HG03175 (cell line): Measurements from ENCODE around the gene SNCAIP.

ENCODE experiments used
- ATAC-seq: cut with Tn5 transposase; IDR thresholded peaks from one replicate; pipeline ENCODE4 v1.9.1; 2021; ENCODE audit warnings: mild to moderate bottlenecking, moderate library complexity; ENCODE audit not compliant: unreplicated experiment

The SNCAIP gene

DNA sequence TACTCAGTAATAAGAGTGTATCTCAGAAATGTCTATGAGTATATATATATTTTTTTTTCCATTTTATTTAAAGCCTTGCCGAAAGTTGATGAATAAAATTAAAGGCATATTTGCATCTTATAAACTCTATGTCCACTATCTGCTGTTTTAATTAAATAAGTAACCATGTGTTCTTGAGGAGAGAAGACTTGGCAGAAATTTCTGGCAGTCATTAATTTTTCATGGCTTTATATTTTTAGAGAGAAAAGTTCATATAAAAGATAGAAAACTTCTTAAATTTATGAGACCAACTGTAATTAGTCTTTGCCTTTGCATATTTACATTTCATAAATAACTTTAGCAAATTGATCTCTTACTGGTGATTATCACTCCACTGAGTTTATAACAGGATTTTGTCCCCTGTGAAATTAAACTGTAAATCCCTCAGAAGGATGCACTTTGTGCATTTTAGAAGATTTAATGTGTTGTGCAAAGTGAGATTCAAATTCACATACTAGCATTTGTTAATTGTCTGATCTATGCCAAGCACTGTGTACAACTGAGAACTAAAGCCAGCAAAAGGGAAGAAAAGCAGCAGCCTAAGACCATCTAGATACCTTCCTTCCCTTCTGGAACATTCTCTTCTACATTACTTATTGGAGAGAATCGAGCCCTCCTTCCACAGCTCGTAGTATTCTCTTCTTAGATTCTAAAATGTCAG is 108.7 kb downstream of the SNCAIP start:
- ATAC-seq, result no peak

DNA sequence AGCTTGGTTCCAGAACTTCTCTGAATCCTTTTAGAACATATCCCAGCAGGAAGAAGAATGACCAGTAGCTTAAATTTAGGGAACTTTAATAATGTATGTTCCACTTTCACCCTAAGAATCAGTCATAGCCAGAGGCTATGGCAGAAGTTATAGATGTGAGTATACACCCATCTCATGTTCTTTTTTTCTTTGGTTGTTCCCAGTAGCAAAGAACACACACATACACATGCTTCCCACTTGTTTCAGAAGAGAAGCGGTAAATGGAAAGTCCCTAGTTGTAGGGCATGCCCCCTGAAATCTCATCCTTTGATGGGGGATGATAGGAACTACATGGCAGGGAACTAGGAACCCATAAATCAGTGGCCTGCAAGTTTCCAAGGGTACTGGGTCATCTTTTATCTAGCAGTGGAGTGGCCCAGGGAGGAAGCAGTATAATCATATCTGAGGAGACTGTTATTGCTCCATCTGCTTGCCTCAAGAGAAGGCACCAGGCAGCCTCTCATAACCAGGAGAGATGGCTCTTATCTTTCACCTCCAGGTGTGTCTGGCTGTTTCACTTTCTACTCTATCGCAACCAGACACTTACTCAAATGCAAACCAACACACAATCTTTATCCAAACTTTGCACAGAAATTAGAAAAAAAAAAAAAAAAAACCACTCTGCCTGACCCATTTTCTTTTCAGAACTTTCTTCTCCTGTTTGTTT is 109.5 kb downstream of the SNCAIP start:
- peak; percentile 71 for ATAC-seq

- no peak for ATAC-seq
These were observed 111.2 kb downstream of the SNCAIP start for GRCh38 chr5:122423221-122423620.

GRCh38 chr5:122424132-122424531 is 112.1 kb downstream of the SNCAIP start:
- no peak for ATAC-seq

- no peak for ATAC-seq
These were observed 114.3 kb downstream of the SNCAIP start for GRCh38 chr5:122426301-122426700.

DNA sequence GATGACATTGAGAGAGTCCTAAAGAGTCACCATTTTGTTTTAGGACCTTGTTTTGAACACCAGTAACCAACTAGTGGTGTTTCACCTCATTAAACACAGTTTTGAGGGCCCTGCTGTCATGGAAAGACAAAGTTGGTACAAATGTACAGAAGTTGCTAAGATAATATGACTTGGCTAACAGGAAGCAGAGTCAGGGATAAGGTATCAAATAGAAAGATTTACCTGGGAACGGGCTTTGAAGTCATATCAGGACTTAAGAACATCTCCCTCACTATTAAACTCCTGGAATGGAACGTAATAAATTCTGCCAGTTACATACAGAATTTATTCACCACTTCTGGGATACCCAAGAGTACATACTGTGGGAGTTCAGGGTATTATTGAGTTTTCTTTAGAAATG is 115.6 kb downstream of the SNCAIP start:
- no peak for ATAC-seq

DNA sequence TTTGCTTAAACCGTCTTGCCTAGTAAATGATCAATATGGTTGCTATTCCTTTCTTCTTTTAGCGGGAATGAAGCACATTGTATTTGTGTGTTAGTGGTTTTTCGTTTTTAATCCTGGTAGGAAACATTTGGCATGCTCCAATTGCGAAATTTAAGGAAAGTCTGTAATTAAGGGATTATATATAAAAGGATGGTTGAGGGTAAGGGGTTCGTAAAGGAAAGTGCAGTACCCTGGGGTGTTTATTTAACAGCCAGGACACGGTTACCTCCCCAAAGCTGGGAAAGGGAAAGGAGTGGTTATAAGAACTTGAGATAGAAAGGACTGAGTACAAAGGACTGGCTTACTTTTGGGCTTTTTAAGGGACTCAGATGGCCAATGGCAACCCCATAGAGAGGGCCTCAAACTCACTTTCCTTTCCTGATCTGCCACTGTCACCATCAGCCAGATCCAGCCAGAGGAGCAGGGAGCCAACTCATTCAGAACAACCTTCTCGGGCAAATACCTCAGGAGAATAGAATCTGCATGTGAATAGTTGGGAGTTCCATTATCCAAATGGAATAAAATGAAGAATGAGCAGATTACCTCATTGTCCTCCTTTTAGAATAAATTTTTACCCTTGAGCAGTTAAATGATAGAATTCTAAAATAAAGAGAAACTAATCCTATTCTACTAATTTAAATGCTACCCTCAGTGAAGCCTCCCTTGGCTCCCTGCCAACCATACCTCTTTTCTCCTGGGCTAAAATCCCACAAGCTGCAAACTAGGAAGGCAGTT is 117.7 kb downstream of the SNCAIP start:
- no peak for ATAC-seq

DNA sequence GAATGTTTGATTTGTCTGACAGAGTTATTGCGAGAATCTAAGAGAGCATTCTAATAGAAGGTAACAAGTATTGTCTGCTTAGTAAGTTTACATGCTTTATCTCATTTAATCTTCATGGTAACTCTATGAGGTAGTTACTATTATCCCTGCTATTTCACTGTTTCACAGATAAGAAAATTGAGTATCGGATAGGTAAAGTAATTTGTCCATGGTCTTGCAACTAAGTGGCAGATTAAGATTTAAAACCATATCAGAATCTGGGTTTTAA is 118.2 kb downstream of the SNCAIP start:
- no peak for ATAC-seq

GRCh38 chr5:122431298-122431697 is 119.3 kb downstream of the SNCAIP start:
- ATAC-seq, result no peak

DNA sequence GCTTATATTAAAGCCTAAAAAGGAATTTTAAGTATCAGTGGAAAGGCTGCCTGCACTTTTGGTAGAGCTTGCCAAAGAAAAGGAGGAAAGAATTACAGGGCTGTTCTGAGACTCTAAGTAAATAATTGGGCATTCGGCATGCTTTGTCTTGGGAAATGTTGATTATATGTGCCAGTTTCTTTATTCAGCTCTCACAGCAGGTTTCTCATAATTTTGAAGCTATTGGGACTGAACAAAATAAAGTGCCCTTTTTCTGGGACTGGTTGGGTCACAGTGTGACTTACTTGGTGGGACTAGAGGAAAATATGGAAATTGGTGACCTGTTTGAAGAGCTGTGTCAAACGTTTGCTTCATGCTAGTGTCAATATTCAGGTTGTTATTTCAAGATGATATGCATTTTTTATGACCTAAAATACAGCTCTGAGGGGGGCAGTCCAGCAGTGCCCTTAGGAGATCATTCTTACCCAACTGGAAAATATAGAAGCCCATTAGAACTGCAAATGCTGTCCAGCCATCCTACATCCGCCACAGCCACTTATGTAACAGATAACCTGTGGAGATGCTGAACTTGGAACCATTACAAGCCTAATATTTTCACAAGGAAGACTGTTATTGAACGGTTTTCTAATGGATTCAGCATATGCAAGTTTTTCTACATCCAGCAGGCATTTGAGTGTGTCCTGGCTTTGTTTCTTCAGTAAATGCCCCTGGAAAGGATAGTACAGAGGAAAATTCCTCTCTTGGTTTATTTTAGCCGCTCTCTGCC is 122.4 kb downstream of the SNCAIP start:
- ATAC-seq, result no peak

DNA sequence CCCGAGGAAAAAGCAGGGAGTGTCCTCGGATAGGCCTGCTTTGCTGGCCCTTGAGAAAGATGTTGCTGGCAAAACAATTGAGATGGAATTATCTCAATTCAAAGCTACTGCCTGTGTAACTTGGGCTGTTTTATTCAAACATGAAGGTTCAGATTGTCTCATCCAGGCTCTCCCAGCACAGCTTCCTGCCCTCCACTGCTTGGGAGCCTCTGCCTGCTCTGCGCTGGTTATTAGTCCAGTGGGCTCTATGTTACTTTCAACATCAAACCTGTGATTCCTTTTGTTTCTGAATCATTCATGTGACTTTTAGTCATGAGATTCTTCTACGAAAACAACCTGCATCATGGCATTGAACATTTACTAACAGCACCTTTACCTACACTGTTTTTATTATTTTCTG is 123.2 kb downstream of the SNCAIP start:
- ATAC-seq, result no peak

GRCh38 chr5:122435761-122436160 is 123.7 kb downstream of the SNCAIP start:
- ATAC-seq, result no peak

GRCh38 chr5:122436615-122437014 is 124.6 kb downstream of the SNCAIP start:
- ATAC-seq, result no peak

GRCh38 chr5:122439645-122440044 is 127.6 kb downstream of the SNCAIP start:
- no peak for ATAC-seq

- peak; percentile 40 for ATAC-seq
These were observed 130.9 kb downstream of the SNCAIP start for GRCh38 chr5:122442938-122443337.

GRCh38 chr5:122444411-122444810 is 132.4 kb downstream of the SNCAIP start:
- no peak for ATAC-seq

- no peak for ATAC-seq
These were observed 133.0 kb downstream of the SNCAIP start for GRCh38 chr5:122445070-122445469.

- ATAC-seq, result no peak
These were observed 135.0 kb downstream of the SNCAIP start for GRCh38 chr5:122447072-122447471.

DNA sequence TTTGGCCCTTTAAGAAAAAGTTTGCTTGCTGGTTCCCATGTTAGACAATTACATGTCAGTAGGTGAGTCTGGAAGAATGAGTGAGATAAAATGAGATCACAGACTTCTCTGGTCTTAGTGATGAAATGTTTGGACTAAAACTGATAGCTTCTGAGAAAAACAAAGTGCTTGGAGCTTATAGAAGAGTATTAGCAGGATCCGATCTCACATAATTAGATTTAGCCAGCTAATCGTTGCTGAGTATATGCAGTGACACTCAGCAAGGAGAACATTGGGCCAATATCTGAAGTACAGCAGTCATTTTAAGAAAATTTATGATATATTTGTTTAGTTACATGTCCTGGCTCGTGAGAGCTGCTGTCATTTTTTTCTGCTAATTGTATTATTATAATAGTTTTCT is 135.8 kb downstream of the SNCAIP start:
- ATAC-seq, result no peak

DNA sequence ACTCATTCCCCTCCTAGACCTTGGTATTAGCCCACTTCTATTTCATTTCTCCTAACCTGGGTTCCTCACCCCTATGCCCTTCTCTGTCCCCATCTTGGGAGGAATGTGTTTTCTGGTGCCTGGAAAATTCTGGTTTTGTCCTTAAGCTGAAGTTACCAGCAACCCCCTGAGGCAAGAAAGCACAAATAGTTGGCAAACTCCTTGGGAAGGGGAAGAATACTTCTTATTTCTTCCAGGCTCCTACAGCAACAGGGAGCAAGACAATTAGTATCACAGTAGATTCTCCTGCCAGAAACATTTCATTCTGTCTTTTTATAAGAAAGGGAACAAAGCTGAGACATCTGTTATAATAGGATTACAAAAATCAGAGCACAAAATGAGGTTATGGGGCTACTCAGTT is 142.5 kb downstream of the SNCAIP start:
- no peak for ATAC-seq

GRCh38 chr5:122455939-122456338 is 143.9 kb downstream of the SNCAIP start:
- ATAC-seq, result no peak
